Measurements from ENCODE around the gene TAS2R3. TPM values are rescaled to one million over a fixed set of nuclear protein-coding genes. Genes with fewer than 3 reads are reported as not detected.

TAS2R3 gene
- total and polyA plus RNA-seq, 2 of the 13 experiments (the other 11 are each of a cell fraction or from before 2014, with no cell fraction given), result 0.74 to 1.1 TPM

DNA sequence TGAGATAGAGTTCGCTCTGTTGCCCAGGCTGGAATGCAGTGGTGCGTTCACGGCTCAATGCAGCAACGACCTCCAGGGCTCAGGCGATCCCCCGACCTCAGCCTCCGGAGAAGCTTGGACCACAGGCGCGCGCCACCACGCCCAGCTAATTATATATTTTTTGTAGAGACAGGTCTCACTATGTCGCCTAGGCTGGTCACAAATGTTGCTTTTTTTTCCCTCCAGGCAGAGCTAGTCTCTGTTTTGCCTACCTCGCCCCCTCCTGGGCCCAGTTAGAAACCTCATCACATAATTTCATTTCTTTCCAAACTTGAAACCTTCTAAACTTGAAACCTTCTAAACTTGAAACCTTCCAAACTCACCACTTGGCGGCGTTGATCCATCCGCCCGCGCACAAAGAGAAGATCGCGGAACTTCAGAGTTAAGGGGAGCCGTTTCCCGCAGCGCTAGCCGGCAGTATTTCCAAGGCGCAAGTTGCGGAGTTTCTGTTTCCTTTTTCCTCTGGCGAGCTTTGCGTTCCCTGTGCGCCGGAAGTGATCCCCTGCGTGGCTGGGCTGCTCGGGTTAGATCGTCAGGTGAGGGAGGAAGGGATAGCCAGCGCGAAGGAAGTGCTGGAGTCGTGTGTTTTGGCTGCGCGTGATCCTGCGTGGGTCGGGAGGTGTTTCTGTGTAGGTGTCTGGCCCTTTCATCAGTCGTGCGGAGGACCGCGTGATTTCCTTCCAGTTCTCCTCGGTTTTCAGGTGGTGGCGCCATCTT lies 25.9 kb upstream of the TAS2R3 start, which contains the start of gene SSBP1 (continued):
- TF ChIP-seq, protein P1, sequence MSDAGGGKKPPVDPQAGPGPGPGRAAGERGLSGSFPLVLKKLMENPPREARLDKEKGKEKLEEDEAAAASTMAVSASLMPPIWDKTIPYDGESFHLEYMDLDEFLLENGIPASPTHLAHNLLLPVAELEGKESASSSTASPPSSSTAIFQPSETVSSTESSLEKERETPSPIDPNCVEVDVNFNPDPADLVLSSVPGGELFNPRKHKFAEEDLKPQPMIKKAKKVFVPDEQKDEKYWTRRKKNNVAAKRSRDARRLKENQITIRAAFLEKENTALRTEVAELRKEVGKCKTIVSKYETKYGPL (CRISPR knock-in tag; IDR thresholded peaks at IDR 0.05), result no peak
- TF ChIP-seq, protein P2, sequence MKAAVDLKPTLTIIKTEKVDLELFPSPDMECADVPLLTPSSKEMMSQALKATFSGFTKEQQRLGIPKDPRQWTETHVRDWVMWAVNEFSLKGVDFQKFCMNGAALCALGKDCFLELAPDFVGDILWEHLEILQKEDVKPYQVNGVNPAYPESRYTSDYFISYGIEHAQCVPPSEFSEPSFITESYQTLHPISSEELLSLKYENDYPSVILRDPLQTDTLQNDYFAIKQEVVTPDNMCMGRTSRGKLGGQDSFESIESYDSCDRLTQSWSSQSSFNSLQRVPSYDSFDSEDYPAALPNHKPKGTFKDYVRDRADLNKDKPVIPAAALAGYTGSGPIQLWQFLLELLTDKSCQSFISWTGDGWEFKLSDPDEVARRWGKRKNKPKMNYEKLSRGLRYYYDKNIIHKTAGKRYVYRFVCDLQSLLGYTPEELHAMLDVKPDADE (CRISPR knock-in tag; IDR thresholded peaks at IDR 0.05), result 0 out of 2 replicates have a peak, but pooled peaks have one; percentile 51
- TF ChIP-seq ADNP (CRISPR knock-in tag; IDR thresholded peaks at IDR 0.05) (no peak), ZNF589 (CRISPR knock-in tag; conservative IDR thresholded peaks at IDR 0.05) (0 out of 2 replicates have a peak, but pooled peaks have one; percentile 72), PHF21A (CRISPR knock-in tag; IDR thresholded peaks at IDR 0.05) (peak; percentile 91), REPIN1 (CRISPR knock-in tag; IDR thresholded peaks at IDR 0.05; ENCODE audit: borderline replicate concordance, low read depth) (peak; percentile 98), GFI1 (CRISPR knock-in tag; IDR thresholded peaks at IDR 0.05; ENCODE audit: borderline replicate concordance) (0 out of 2 replicates have a peak, but pooled peaks have one; percentile 51), ZNF337 (CRISPR knock-in tag; IDR thresholded peaks at IDR 0.05; ENCODE audit: borderline replicate concordance, low read depth) (peak; percentile 57; the same call in 1 of the 2 replicates), GATAD1 (CRISPR knock-in tag; IDR thresholded peaks at IDR 0.05) (peak; percentile 99), NFYC (CRISPR knock-in tag; IDR thresholded peaks at IDR 0.05) (peak; percentile 36; the same call in 1 of the 2 replicates), CENPX (CRISPR knock-in tag; IDR thresholded peaks at IDR 0.05) (no peak), SYNCRIP (IDR thresholded peaks at IDR 0.05; ENCODE audit: insufficient read depth, low read depth, low read length) (no peak), ZBTB20 (CRISPR knock-in tag; IDR thresholded peaks at IDR 0.05; ENCODE audit: borderline replicate concordance, low read depth) (peak; percentile 93; the same call in 1 of the 2 replicates), NR2F1 (CRISPR knock-in tag; IDR thresholded peaks at IDR 0.05) (no peak; a peak in 2 of 4 replicates), TRIM22 (IDR thresholded peaks at IDR 0.05) (no peak), HOXA9 (CRISPR knock-in tag; IDR thresholded peaks at IDR 0.05; ENCODE audit: borderline replicate concordance) (no peak)
- TF ChIP-seq, protein P3, sequence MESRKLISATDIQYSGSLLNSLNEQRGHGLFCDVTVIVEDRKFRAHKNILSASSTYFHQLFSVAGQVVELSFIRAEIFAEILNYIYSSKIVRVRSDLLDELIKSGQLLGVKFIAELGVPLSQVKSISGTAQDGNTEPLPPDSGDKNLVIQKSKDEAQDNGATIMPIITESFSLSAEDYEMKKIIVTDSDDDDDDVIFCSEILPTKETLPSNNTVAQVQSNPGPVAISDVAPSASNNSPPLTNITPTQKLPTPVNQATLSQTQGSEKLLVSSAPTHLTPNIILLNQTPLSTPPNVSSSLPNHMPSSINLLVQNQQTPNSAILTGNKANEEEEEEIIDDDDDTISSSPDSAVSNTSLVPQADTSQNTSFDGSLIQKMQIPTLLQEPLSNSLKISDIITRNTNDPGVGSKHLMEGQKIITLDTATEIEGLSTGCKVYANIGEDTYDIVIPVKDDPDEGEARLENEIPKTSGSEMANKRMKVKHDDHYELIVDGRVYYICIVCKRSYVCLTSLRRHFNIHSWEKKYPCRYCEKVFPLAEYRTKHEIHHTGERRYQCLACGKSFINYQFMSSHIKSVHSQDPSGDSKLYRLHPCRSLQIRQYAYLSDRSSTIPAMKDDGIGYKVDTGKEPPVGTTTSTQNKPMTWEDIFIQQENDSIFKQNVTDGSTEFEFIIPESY (CRISPR knock-in tag; IDR thresholded peaks at IDR 0.05), result peak; percentile 77
- TF ChIP-seq, protein P4, sequence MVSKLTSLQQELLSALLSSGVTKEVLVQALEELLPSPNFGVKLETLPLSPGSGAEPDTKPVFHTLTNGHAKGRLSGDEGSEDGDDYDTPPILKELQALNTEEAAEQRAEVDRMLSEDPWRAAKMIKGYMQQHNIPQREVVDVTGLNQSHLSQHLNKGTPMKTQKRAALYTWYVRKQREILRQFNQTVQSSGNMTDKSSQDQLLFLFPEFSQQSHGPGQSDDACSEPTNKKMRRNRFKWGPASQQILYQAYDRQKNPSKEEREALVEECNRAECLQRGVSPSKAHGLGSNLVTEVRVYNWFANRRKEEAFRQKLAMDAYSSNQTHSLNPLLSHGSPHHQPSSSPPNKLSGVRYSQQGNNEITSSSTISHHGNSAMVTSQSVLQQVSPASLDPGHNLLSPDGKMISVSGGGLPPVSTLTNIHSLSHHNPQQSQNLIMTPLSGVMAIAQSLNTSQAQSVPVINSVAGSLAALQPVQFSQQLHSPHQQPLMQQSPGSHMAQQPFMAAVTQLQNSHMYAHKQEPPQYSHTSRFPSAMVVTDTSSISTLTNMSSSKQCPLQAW (CRISPR knock-in tag; IDR thresholded peaks at IDR 0.05), result peak; percentile 96
